ENCODE data around the gene TMC3.

DNA sequence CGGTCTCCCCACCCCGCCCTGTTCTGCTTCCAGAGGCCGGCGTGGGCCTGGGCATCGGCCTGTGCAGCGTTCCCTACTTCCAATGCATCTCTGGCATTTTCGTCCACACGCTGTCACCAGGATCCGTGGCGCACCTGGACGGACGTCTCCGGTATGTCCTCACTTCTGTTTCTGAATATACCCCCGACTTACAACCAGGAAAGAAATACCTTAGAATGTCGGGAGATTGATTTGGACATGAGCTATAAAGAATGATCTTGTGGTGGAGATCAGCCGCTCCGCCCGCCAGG, 91.5 kb downstream of the TMC3 start:
- TF ChIP-seq POLR2A (IDR thresholded peaks at IDR 0.05; ENCODE audit: low read depth, low read length) (no peak), POLR2AphosphoS5 (IDR thresholded peaks at IDR 0.05; ENCODE audit: low read depth, low read length) (no peak), PAX5 (IDR thresholded peaks at IDR 0.05; ENCODE audit: insufficient read depth, low read length, severe bottlenecking) (no peak), TAF1 (IDR thresholded peaks at IDR 0.05; ENCODE audit: low read depth, low read length) (no peak), SPI1 (IDR thresholded peaks at IDR 0.05; ENCODE audit: low read depth, low read length) (no peak), POU2F2 (IDR thresholded peaks at IDR 0.05; ENCODE audit: low read depth, low read length) (no peak)
